ENCODE data around the gene GPR108.

DNA sequence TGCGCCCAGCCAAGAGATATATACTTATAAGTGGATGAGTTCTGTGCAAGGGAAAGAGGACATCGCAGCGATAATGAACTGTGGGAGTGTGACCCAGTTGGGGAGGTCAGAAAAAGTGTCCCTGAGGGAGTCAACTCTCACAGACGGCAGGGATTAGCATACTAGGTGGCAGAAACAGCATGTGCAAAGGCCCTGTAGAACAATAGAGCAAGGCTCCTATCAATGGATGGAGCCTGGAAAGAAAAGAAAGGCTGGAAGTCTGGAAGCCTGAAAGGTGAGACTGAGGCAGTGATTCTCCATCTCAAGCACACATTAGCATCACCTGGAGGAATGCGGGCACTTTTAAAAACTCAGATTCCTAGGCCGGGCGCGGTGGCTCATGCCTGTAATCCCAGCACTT lies 46.0 kb downstream of the GPR108 start:
- TF ChIP-seq CTCF (IDR thresholded peaks at IDR 0.05) (no peak), POLR2A (IDR thresholded peaks at IDR 0.05) (no peak)

Data from esophagus squamous epithelium (tissue), 4 donors.